ENCODE measurements around the gene TNFAIP2.

The TNFAIP2 gene

GRCh38 chr14:103130017-103130764, 6.9 kb downstream of the TNFAIP2 start:
- H3K4me3 ChIP-seq (replicated peaks; ENCODE audit: low read depth, low read length): no peak overlapping the region
- TF ChIP-seq CTCF (IDR thresholded peaks at IDR 0.05; ENCODE audit: low read length, missing control alignments): no peak
- no peak for DNase-seq (ENCODE audit: low read depth)

- no peak overlapping the region for H3K4me3 ChIP-seq (replicated peaks; ENCODE audit: low read depth, low read length)
- TF ChIP-seq CTCF (IDR thresholded peaks at IDR 0.05; ENCODE audit: low read length, missing control alignments): no peak
- peak; percentile 87 for DNase-seq (ENCODE audit: low read depth)
Measured at GRCh38 chr14:103130965-103131364, 7.7 kb downstream of the TNFAIP2 start.

GRCh38 chr14:103131580-103131979, 8.3 kb downstream of the TNFAIP2 start:
- TF ChIP-seq CTCF (IDR thresholded peaks at IDR 0.05; ENCODE audit: low read length, missing control alignments): no peak
- DNase-seq (ENCODE audit: low read depth): no peak
- H3K4me3 ChIP-seq (replicated peaks; ENCODE audit: low read depth, low read length): no peak overlapping the region

GRCh38 chr14:103132381-103133209, 9.3 kb downstream of the TNFAIP2 start:
- no peak for DNase-seq (ENCODE audit: low read depth)
- TF ChIP-seq CTCF (IDR thresholded peaks at IDR 0.05; ENCODE audit: low read length, missing control alignments): no peak
- no peak overlapping the region for H3K4me3 ChIP-seq (replicated peaks; ENCODE audit: low read depth, low read length)

- TF ChIP-seq CTCF (IDR thresholded peaks at IDR 0.05; ENCODE audit: low read length, missing control alignments): no peak
- DNase-seq (ENCODE audit: low read depth): no peak
- no peak overlapping the region for H3K4me3 ChIP-seq (replicated peaks; ENCODE audit: low read depth, low read length)
Measured at GRCh38 chr14:103133210-103134140, 10.2 kb downstream of the TNFAIP2 start.

GRCh38 chr14:103134405-103134804, 11.1 kb downstream of the TNFAIP2 start:
- TF ChIP-seq CTCF (IDR thresholded peaks at IDR 0.05; ENCODE audit: low read length, missing control alignments): no peak
- H3K4me3 ChIP-seq (replicated peaks; ENCODE audit: low read depth, low read length): no peak overlapping the region
- DNase-seq (ENCODE audit: low read depth): no peak
